ENCODE data around the gene LIME1.
"Not testable (repeated sequence)": the region's sequence is repeated elsewhere in the genome, so short reads cannot be mapped to it uniquely, and the experiment has no call there.

The LIME1 gene

GRCh38 chr20:63775096-63775978 is 38.9 kb downstream of the LIME1 start:
- DNase-seq = no peak

- DNase-seq = not testable (repeated sequence)
Measured at GRCh38 chr20:63776875-63777274, 40.4 kb downstream of the LIME1 start.

- DNase-seq = no peak
Measured at GRCh38 chr20:63777614-63778013, 41.1 kb downstream of the LIME1 start.

GRCh38 chr20:63778034-63778752 is 41.7 kb downstream of the LIME1 start:
- DNase-seq = no peak

- DNase-seq = no peak
Measured at GRCh38 chr20:63778857-63779256, 42.4 kb downstream of the LIME1 start.

GRCh38 chr20:63781181-63781580 is 44.7 kb downstream of the LIME1 start:
- DNase-seq = no peak

- DNase-seq = no peak
Measured at GRCh38 chr20:63782051-63782471, 45.6 kb downstream of the LIME1 start.

- DNase-seq = no peak
Measured at GRCh38 chr20:63782521-63782971, 46.1 kb downstream of the LIME1 start.

GRCh38 chr20:63783970-63784369 is 47.5 kb downstream of the LIME1 start:
- DNase-seq = no peak

GRCh38 chr20:63785691-63786131 is 49.2 kb downstream of the LIME1 start:
- no peak for DNase-seq

GRCh38 chr20:63787302-63787701 is 50.8 kb downstream of the LIME1 start:
- DNase-seq = no peak

- DNase-seq = no peak
Measured at GRCh38 chr20:63787749-63788148, 51.3 kb downstream of the LIME1 start.
